Anterior cingulate cortex (tissue), 58 donors: Measurements from ENCODE around the gene TRIAP1.
"Not testable (repeated sequence)": the region's sequence is repeated elsewhere in the genome, so short reads cannot be mapped to it uniquely, and the experiment has no call there.

Experiments used
- DNase-seq, 58 donors: peaks; one replicate each; lab custom pipeline; 2025; lab: John Stamatoyannopoulos, UW

Gene TRIAP1

DNA sequence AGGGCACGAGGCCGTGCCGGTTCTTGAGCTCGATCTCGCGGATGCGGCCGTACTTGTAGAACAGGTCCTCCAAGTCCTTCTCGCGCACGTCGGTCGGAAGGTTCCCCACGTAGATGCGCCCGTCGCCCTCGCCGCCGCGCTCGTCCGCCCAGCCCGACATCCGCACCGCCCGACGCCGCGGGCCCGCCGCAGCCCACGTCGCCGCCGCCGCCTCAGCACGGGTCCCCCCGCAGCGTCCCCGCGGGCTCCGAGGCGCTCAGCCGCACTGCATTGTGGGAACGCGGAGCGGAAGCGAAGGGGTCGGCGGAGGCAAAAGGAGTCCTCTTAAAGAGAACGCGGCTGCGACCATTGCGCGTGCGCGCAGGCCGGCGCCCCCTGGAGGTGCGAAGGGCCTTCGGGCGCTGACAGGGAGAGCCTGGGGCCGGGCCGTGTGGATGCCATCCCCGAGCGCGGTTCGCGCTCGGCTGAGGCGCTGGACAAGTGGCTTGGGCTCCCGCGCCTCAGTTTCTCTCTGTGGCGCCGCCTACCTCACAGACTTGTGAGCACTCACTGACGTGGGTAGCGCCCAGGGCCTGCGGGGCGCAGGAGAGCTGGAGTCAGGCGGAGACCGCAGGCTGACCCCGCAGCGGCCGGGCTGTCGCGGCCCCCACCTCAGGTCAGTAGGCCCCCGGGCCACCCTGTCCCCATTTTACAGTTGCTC is 23.4 kb upstream of the TRIAP1 start, which contains the start of gene SRSF9:
Gene SRSF9 (minus strand): TSS at position 299 of the 700 bp plus-strand sequence. CDS start 139 bp downstream, at position 160.
- peak; percentile 37 to 96 (median 91) for DNase-seq

DNA sequence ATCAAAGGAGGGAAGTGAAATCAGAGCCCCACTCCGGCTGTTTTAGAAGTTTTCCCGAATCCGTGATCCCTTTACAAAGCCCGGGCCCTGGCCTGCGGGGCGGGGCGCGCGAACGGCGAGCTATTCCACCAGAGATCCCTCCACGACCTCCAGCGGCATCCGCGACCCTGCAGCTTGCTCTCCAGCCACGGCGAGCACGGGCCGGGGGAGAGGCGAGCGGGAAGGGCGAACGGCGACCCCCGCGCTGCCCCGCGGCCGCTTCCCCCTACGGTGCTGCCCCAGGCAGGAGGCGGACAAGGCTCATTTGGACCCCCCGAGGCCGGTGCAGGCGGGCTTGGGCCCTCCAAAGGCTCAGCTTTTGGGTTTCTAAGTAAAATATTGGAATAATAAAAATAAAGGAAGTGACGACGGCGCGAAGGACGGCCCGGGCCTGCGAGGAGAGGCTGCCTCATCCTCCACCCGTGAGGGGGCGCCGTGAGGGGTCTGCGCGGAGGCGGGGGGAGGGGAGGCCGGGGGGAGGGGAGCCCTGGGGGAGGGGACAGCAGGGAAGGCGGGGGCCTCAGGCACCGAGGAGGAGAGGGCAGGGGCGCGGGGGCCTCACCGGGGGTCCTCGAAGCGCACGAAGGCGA is 22.8 kb upstream of the TRIAP1 start:
- DNase-seq = peak in 36 of 58 donors; percentile 27 to 74 (median 56)

- DNase-seq = peak in 4 of 58 donors; percentile 24 to 41 (median 32)
Observed at GRCh38 chr12:120468325-120468820, 22.2 kb upstream of the TRIAP1 start.

DNA sequence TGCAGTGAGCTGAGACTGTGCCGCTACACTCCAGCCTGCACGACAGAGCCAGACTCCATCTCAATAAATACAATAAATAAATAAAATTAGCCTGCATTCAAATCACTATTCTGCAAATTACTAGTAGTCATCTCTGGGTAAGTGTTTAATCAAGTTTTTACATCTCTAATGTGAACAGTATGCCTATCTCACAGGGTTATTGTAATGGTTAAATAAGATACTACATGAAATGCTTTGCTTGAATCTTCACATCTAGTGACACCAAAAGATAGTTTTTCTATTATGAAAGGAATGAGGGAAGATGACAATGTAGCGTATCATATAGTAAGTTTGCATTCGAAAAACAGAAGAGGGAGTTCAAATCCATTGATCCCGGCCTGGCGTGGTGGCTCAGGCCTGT is 21.3 kb upstream of the TRIAP1 start:
- no peak for DNase-seq

DNA sequence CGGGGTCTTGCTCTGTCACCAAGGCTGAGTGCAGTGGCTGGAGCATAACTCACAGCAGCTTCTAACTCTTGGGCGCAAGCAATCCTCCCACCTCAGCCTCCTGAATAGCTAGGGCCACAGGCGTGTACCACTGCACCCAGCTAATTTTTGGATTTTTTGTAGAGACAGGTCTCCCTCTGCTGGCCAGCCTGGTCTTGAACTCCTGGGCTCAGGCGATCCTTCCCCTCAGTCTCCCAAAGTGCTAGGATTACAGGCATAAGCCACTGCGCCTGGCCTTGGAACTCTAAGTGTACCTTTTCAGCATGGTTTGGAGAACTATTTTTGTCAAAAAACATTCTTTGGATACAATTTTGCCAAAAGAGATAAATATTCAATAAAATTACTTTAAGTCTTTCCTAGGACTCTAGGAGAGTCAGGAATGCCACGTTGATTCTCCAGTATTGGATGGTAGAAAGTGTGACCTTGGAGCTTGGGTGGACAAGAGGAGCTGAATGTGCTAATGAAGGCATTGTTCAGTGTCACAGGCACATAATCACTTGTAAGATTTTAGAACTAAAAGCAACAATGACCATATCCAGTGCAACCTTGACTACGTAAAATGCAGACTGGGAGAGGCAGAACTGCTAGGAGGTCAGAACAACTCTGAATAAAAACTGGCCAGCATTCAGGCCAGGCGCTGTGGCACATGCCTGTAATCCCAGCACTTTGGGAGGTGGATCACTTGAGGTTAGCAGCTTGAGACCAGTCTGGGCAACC is 20.6 kb upstream of the TRIAP1 start:
- DNase-seq = peak in 10 of 58 donors; percentile 3 to 33 (median 7)

DNA sequence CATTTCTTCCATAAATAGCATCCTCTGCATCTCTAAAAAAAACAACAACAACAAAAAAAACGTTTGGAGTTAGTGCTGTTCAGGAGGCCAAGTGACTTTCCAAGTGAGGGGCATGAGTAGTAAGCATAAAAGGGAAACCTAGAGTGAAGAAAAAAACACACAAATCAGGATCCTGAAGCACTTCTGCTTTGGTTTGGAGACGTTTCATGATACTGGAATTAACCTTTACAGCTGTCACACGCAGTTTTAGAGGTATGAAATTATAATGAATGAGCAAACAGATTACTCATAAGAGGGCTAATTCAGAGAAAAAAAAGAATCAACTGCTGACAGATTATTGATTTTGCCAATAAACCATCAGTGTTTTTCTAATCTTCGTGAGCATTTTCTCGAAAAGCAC is 19.6 kb upstream of the TRIAP1 start:
- no peak for DNase-seq

DNA sequence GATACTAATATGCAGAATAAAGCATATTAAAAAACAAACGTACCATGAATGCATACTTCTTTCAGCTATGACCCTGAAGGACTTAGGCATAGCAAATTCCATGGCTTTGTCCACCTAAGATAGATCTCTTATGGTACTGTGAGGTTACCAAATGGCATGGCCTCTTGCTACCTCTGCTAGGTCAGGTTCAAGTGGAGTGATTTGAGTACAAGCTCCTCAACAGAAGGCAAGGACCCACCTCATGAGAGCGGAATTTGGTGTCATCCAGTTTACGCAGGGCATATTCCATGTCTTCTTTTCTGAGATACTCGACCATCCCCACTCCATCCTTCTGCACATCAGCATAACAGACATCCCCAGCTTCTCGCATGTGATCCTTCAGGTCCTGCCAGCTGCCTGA is 17.5 kb upstream of the TRIAP1 start:
- no peak for DNase-seq

DNA sequence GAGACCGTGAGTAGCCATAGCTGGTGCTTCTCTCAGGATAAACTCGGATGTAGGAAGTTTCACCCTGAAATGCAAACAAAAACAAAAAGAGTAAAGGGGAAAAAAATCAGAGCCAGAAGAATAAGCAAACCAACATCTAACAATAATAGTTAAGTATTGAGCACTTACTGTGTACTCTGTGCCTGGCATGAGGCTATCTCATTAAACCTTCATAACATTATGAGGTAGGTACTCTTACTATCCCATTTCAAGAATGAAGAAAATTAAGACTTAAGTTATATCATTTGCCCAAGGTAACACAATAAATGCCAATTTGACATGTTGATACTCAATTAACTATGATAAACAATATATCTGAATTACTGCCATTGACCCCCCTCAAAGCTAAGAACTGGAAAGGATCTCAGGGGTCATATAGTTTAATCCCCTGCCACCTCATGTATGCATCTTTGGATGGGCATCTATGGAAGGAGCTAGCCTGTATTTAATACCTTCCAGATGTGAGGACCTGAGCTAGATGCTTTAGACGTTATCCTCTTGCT is 16.0 kb upstream of the TRIAP1 start:
- DNase-seq = no peak

DNA sequence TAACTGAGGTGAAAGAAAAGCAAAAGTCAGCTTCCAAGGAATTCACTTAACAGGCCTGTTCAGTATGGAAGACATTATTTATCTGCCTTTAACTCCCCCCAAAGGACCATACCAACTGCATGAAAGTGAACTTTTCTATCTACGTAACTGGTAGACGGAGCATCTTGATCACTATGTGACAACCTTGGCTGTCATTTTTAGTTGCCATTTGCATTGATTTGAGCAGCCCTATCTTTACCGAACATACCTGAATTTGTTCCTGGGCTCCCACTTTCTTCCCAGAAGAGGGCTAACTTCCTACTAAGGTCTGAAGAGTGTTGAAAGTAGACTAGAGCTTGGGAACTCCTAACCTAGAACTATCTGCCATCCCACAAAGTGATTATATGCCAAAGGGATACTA is 14.0 kb upstream of the TRIAP1 start:
- DNase-seq = no peak

- no peak for DNase-seq
Observed at GRCh38 chr12:120457133-120457532, 10.9 kb upstream of the TRIAP1 start.

DNA sequence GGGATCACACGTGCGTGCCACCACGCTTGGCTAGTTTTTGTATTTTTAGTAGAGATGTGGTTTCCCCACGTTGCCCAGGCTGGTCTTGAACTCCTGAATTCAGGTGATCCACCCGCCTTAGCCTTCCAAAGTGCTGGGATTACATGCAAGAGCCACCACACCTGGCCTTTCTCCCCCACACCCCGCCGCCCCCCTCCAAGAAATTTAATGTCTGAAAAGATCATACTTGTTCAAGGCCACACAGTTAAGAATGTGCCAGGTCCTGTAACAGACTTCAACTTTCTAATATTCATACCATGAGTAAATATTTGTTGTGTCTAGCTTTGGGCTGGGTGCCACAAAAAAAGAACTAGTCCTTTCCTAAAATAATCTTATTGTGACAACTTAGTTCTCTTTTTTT is 9.1 kb upstream of the TRIAP1 start:
- DNase-seq = no peak

GRCh38 chr12:120453977-120454376 is 7.8 kb upstream of the TRIAP1 start:
- no peak for DNase-seq

- DNase-seq = no peak
Observed at GRCh38 chr12:120453060-120453750, 7.0 kb upstream of the TRIAP1 start.

DNA sequence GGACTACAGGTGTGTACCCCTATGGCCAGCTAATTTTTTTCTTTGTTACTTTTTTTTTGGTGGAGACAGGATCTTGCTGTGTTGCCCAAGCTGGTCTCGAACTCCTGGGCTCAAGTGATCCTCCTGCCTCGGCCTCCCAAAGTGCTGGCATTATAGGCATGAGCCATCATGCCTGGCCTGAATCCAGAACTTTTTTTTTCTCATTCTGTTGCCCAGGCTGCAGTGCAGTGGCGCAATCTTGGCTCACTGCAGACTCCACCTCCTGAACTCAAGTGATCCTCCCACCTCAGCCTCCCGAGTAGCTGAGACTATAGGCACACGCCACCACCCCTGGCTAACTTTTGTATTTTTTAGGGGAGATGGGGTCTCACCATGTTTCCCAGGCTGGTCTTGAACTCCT is 6.3 kb upstream of the TRIAP1 start:
- not testable (repeated sequence) for DNase-seq

- no peak for DNase-seq
Observed at GRCh38 chr12:120447992-120448391, 1.8 kb upstream of the TRIAP1 start.

DNA sequence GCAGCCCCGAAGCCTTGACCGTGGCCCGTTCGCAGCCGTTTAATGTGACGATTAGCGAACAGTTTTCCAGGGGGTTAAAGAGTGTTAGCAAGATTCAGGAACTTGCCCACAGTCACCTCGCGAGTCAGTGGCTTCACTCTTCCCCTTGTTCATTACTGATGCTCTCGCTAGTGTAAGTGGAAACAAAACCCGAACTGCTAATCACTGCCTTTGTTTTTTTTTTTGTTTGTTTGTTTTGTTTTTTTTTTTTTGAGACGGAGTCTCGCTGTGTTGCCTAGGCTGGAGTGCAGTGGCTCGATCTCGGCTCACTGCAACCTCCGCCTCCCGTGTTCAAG is 627 bp upstream of the TRIAP1 start:
- not testable (repeated sequence) for DNase-seq

DNA sequence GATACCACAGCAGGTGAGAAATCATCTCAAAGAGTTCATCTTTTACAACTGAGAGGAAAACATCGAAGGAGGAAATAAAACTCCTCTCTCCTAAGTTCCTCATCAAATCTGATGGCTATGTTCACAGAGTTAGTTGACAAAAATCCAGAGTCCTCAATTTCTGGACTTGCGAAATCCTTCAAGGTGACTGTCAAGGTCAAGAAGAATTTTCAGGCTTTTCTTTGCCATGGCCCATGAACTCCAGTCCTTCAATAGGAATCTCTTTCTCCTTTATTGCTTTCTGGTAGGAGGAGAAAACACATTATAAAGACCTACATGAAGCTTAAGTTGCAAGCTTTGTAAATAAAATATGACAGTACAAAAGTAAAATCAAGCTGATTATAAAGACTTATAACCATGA is 1.5 kb downstream of the TRIAP1 start:
- no peak for DNase-seq

DNA sequence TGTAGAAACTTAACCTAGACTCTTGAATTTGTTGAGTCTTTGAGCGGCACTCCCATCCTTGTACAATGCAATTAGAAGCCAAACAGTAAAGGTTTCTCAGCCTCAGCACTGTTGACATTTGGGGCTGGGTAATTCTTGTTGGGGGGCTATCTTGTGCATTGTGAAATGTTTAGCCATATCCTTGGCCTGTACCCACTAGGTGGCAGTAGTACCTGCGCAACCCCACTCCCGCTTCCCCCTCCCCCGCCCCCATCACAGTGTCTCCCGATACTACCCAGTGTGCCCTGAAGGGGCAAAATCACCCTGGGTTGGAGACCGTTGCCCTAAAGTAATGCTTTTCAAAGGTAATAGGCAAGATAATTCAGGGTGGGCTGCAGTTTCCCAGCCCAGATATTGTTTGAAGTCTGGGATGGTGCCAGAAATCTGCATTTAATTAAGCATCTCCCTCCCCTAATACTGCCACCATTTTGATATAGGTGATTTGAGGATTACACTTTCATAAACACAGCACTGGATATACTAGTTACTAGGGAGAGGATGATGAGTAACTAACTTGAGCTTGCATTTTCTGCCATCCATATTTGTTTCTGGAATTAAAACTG is 6.4 kb downstream of the TRIAP1 start:
- DNase-seq = peak in 44 of 58 donors; percentile 0 to 52 (median 10)

GRCh38 chr12:120438495-120439198 is 7.5 kb downstream of the TRIAP1 start:
- no peak for DNase-seq
